ENCODE data around the gene CCK.

DNA sequence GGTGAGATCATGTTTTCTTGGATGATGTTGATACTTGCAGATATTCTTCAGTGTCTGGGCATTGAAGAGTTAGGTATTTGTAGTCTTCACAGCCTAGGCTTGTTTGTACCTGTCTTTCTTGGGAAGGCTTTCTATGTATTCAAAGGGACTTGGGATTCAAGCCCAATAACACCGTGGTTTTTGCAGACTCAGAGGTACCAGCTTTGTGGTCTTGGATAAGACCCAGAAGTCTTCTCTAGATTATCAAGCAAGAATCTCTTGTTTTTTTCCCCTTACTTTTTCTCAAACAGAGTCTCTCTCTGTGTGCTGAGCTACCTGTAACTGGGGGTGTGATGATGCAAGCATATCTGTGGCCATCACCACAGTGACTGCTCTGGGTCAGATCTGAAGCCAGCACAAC lies 42.7 kb upstream of the CCK start:
- TF ChIP-seq, protein P1, sequence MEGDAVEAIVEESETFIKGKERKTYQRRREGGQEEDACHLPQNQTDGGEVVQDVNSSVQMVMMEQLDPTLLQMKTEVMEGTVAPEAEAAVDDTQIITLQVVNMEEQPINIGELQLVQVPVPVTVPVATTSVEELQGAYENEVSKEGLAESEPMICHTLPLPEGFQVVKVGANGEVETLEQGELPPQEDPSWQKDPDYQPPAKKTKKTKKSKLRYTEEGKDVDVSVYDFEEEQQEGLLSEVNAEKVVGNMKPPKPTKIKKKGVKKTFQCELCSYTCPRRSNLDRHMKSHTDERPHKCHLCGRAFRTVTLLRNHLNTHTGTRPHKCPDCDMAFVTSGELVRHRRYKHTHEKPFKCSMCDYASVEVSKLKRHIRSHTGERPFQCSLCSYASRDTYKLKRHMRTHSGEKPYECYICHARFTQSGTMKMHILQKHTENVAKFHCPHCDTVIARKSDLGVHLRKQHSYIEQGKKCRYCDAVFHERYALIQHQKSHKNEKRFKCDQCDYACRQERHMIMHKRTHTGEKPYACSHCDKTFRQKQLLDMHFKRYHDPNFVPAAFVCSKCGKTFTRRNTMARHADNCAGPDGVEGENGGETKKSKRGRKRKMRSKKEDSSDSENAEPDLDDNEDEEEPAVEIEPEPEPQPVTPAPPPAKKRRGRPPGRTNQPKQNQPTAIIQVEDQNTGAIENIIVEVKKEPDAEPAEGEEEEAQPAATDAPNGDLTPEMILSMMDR (IDR thresholded peaks at IDR 0.05; ENCODE audit: low read depth, low read length, missing input control), result no peak
- TF ChIP-seq RXRA (IDR thresholded peaks at IDR 0.05), result no peak
- TF ChIP-seq, protein P2, sequence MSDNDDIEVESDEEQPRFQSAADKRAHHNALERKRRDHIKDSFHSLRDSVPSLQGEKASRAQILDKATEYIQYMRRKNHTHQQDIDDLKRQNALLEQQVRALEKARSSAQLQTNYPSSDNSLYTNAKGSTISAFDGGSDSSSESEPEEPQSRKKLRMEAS (IDR thresholded peaks at IDR 0.05), result no peak
- TF ChIP-seq, protein P3, sequence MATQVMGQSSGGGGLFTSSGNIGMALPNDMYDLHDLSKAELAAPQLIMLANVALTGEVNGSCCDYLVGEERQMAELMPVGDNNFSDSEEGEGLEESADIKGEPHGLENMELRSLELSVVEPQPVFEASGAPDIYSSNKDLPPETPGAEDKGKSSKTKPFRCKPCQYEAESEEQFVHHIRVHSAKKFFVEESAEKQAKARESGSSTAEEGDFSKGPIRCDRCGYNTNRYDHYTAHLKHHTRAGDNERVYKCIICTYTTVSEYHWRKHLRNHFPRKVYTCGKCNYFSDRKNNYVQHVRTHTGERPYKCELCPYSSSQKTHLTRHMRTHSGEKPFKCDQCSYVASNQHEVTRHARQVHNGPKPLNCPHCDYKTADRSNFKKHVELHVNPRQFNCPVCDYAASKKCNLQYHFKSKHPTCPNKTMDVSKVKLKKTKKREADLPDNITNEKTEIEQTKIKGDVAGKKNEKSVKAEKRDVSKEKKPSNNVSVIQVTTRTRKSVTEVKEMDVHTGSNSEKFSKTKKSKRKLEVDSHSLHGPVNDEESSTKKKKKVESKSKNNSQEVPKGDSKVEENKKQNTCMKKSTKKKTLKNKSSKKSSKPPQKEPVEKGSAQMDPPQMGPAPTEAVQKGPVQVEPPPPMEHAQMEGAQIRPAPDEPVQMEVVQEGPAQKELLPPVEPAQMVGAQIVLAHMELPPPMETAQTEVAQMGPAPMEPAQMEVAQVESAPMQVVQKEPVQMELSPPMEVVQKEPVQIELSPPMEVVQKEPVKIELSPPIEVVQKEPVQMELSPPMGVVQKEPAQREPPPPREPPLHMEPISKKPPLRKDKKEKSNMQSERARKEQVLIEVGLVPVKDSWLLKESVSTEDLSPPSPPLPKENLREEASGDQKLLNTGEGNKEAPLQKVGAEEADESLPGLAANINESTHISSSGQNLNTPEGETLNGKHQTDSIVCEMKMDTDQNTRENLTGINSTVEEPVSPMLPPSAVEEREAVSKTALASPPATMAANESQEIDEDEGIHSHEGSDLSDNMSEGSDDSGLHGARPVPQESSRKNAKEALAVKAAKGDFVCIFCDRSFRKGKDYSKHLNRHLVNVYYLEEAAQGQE (IDR thresholded peaks at IDR 0.05), result no peak
